Measurements from ENCODE around the gene CDK17.
"Not testable (repeated sequence)": the region's sequence is repeated elsewhere in the genome, so short reads cannot be mapped to it uniquely, and the experiment has no call there.

The CDK17 gene

DNA sequence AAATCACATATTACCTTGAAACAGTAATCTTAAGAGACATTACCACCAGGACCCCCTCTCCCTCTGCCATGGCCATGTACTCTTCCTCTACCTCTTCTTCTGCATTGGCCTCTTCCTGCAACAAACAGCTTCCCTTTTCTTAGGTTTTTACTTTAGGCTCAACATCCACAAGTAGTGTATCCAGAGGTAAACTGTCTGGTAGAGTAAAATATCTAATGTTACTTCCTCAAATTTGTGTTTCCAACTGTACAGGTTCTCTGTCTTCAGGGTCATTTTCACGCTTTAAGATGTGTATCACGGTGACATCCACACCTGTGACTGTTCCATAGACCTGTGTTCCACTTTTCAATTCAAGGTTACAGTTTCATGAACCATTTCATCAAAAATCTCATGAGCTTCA is 13.4 kb downstream of the CDK17 start:
- no peak for DNase-seq (ENCODE audit: low read depth, low spot score)
- H3K36me3 ChIP-seq (ENCODE audit: insufficient read depth, insufficient read length, low read length), result no peaks in the 10 kb centered on the region
- H3K4me1 ChIP-seq (ENCODE audit: insufficient read depth, insufficient read length), result no peaks in the 10 kb centered on the region

DNA sequence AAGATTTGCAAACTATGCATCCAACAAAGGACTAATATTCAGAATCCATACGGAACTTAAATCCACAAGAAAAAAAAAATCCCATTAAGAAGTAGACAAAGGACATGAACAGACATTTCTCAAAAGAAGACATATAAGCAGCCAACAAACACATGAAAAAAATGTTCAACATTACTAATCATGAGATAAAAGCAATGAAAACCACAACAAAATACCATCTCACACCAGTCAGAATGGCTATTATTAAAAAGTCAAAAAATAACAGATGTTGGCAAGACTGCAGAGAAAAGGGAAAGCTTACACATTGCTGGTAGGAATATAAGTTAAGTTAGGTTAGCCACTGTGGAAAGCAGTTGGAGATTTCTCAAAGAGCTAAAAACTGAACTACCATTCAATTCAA is 16.2 kb downstream of the CDK17 start:
- Histone ChIP-seq H3K36me3 (ENCODE audit: insufficient read depth, insufficient read length, low read length) (no peaks in the 10 kb centered on the region), H3K9me3 (ENCODE audit: insufficient read depth, low read length) (peaks cover 6% of the 10 kb centered on the region; the same call in 1 of the 2 replicates), H3K9ac (ENCODE audit: insufficient read length, low read depth) (no peak overlapping the region), H3K27me3 (ENCODE audit: insufficient read depth, insufficient read length) (no peaks in the 10 kb centered on the region), H3K4me3 (ENCODE audit: insufficient read length, low read depth) (no peak overlapping the region), H3K4me1 (ENCODE audit: insufficient read depth, insufficient read length) (no peaks in the 10 kb centered on the region)
- DNase-seq (ENCODE audit: low read depth, low spot score), result no peak
- TF ChIP-seq SUZ12 (IDR thresholded peaks at IDR 0.05; ENCODE audit: extremely low read depth, insufficient read depth, insufficient read length) (no peak), ZNF274 (IDR thresholded peaks at IDR 0.05; ENCODE audit: low read depth, low read length) (no peak), YY1 (IDR thresholded peaks at IDR 0.05; ENCODE audit: insufficient read depth, insufficient read length) (no peak)

More for the DNA sequence above, 13.4 kb downstream of the CDK17 start:
- Histone ChIP-seq H3K9ac (ENCODE audit: insufficient read length, low read depth) (no peak overlapping the region), H3K9me3 (ENCODE audit: insufficient read depth, low read length) (no peaks in the 10 kb centered on the region), H3K27me3 (ENCODE audit: insufficient read depth, insufficient read length) (no peaks in the 10 kb centered on the region), H3K4me3 (ENCODE audit: insufficient read length, low read depth) (no peak overlapping the region)
- TF ChIP-seq YY1 (IDR thresholded peaks at IDR 0.05; ENCODE audit: insufficient read depth, insufficient read length) (no peak), SUZ12 (IDR thresholded peaks at IDR 0.05; ENCODE audit: extremely low read depth, insufficient read depth, insufficient read length) (no peak)

DNA sequence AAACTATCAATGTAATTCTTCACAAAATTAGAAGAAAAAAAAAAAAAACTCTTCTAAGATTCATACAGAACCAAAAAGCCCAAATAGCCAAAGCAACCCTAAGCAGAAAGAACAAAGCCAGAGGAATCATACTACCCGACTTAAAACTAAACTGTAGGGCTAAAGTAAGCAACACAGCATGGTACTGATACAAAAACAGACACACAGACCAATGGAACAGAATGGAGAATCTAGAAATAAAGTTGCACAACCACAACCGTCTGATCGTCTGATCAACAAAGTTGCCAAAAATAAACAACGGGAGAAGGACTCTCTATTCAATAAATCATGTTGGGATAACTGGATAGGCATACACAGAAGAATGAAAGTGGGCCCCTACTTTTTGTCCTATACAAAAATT is 16.9 kb downstream of the CDK17 start:
- TF ChIP-seq SUZ12 (IDR thresholded peaks at IDR 0.05; ENCODE audit: extremely low read depth, insufficient read depth, insufficient read length), result no peak
- TF ChIP-seq ZNF274 (IDR thresholded peaks at IDR 0.05; ENCODE audit: low read depth, low read length), result no peak
- TF ChIP-seq YY1 (IDR thresholded peaks at IDR 0.05; ENCODE audit: insufficient read depth, insufficient read length), result no peak
- no peaks in the 10 kb centered on the region for H3K36me3 ChIP-seq (ENCODE audit: insufficient read depth, insufficient read length, low read length)
- H3K9ac ChIP-seq (ENCODE audit: insufficient read length, low read depth), result no peak overlapping the region
- no peaks in the 10 kb centered on the region for H3K27me3 ChIP-seq (ENCODE audit: insufficient read depth, insufficient read length)
- peaks cover 11% of the 10 kb centered on the region for H3K9me3 ChIP-seq (ENCODE audit: insufficient read depth, low read length)
- no peak overlapping the region for H3K4me3 ChIP-seq (ENCODE audit: insufficient read length, low read depth)
- H3K4me1 ChIP-seq (ENCODE audit: insufficient read depth, insufficient read length), result no peaks in the 10 kb centered on the region
- no peak for DNase-seq (ENCODE audit: low read depth, low spot score)

DNA sequence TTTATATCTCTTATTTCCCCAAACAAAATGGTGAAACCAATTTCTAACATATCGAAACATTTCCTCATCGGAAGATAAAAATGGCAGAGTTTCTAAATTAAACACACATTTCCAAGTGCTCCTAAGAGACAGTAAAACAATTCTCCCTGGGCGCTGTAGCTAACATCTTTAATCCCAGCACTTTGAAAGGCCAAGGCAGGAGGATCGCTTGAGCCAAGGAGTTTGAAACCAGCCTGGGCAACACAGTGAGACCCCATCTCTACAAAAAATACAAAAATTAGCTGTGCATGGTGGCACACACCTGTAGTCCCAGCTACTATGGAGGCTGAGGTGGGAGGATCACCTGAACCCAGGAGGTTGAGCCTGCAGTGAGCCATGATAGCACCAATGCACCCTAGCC is 20.5 kb downstream of the CDK17 start:
- H3K4me1 ChIP-seq (ENCODE audit: insufficient read depth, insufficient read length), result not testable (repeated sequence)

DNA sequence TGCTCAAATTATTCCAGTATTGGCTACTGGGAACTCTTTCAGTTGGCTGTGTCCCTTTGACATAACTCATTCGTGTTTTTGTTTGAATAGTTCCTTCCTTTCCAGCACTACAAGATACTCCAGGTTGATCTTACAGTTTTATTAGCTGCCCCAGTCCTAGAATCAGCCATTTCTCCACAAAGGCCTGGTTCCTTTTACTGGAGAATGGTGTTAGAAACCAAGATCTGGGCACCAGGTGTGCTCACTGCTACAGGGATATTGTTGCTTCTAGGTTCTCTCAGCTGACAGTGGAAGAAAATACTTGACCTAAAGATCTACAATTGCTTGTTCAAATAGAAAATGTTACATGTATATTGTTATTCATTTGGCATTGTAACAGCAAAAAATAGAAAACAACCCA is 21.9 kb downstream of the CDK17 start:
- Histone ChIP-seq H3K36me3 (ENCODE audit: insufficient read depth, insufficient read length, low read length) (no peaks in the 10 kb centered on the region), H3K27me3 (ENCODE audit: insufficient read depth, insufficient read length) (no peaks in the 10 kb centered on the region), H3K4me3 (ENCODE audit: insufficient read length, low read depth) (no peak overlapping the region), H3K4me1 (ENCODE audit: insufficient read depth, insufficient read length) (no peaks in the 10 kb centered on the region), H3K9ac (ENCODE audit: insufficient read length, low read depth) (no peak overlapping the region), H3K9me3 (ENCODE audit: insufficient read depth, low read length) (peaks cover 12% of the 10 kb centered on the region)
- no peak for TF ChIP-seq ZNF274 (IDR thresholded peaks at IDR 0.05; ENCODE audit: low read depth, low read length)
- no peak for TF ChIP-seq SUZ12 (IDR thresholded peaks at IDR 0.05; ENCODE audit: extremely low read depth, insufficient read depth, insufficient read length)
- TF ChIP-seq YY1 (IDR thresholded peaks at IDR 0.05; ENCODE audit: insufficient read depth, insufficient read length), result no peak
- DNase-seq (ENCODE audit: low read depth, low spot score), result no peak

More for the DNA sequence above, 20.5 kb downstream of the CDK17 start:
- not testable (repeated sequence) for DNase-seq (ENCODE audit: low read depth, low spot score); H3K36me3 ChIP-seq (ENCODE audit: insufficient read depth, insufficient read length, low read length); H3K4me3 ChIP-seq (ENCODE audit: insufficient read length, low read depth); H3K9ac ChIP-seq (ENCODE audit: insufficient read length, low read depth); H3K27me3 ChIP-seq (ENCODE audit: insufficient read depth, insufficient read length)
- H3K9me3 ChIP-seq (ENCODE audit: insufficient read depth, low read length), result peaks cover 12% of the 10 kb centered on the region

DNA sequence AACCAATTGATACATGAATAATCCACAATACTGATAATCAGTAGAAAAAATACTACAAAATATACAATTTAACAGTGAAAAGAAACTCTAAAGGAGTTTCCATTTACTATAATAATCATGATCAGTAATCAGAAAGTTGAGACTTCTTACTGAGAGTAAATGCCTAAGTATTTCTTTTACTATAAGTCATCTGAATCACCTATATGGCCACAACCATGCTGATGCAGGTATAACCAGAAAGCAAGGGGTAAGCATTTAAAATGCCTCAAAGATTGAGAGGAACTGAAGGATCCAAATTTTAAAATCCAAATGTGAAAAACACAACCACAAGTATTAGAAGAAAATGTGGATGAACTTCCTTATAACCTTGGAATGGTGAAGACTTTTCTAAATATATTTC is 23.4 kb downstream of the CDK17 start:
- no peak overlapping the region for H3K4me3 ChIP-seq (ENCODE audit: insufficient read length, low read depth)
- H3K4me1 ChIP-seq (ENCODE audit: insufficient read depth, insufficient read length), result no peaks in the 10 kb centered on the region
- TF ChIP-seq YY1 (IDR thresholded peaks at IDR 0.05; ENCODE audit: insufficient read depth, insufficient read length) (no peak), SUZ12 (IDR thresholded peaks at IDR 0.05; ENCODE audit: extremely low read depth, insufficient read depth, insufficient read length) (no peak), ZNF274 (IDR thresholded peaks at IDR 0.05; ENCODE audit: low read depth, low read length) (no peak)
- H3K27me3 ChIP-seq (ENCODE audit: insufficient read depth, insufficient read length), result no peaks in the 10 kb centered on the region
- no peak for DNase-seq (ENCODE audit: low read depth, low spot score)
- H3K9me3 ChIP-seq (ENCODE audit: insufficient read depth, low read length), result peaks cover 12% of the 10 kb centered on the region
- no peaks in the 10 kb centered on the region for H3K36me3 ChIP-seq (ENCODE audit: insufficient read depth, insufficient read length, low read length)
- H3K9ac ChIP-seq (ENCODE audit: insufficient read length, low read depth), result no peak overlapping the region

DNA sequence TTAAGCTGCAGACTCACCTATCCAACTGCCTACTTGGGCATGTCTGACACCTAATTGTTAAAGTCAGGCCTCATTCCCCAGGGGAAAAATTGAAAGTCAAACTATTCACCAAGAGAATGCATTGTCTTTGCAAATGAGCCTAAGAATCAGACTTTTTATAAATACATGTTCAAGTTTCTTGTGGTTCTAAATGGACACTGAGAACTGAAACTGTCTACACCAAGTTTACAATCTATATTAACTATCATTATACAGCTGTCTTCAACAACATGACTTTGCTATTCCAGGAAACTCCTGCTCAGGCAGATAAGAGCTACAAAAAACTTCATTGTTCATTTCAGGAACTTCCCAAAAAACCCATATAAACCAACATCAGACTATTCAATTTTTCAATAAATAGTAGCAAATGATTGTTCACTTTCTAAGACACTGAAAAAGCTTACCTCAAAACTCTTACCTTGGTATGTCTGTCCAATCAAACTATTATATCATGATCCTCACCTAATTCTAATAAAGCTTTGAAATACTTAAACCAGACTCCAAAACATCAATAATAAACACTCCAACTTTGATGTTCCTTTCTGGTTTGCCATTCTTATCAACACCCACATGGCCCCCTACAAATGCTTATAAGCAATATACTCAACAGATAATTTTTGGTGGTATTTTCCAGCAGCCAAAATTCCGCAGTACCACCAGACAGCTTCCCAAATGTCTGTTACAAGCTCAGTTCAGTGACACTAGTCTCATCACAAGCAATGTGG is 24.2 kb downstream of the CDK17 start:
- no peak for DNase-seq (ENCODE audit: low read depth, low spot score)
- Histone ChIP-seq H3K9me3 (ENCODE audit: insufficient read depth, low read length) (peaks cover 12% of the 10 kb centered on the region), H3K9ac (ENCODE audit: insufficient read length, low read depth) (no peak overlapping the region), H3K4me3 (ENCODE audit: insufficient read length, low read depth) (no peak overlapping the region), H3K36me3 (ENCODE audit: insufficient read depth, insufficient read length, low read length) (no peaks in the 10 kb centered on the region), H3K27me3 (ENCODE audit: insufficient read depth, insufficient read length) (no peaks in the 10 kb centered on the region), H3K4me1 (ENCODE audit: insufficient read depth, insufficient read length) (no peaks in the 10 kb centered on the region)
- no peak for TF ChIP-seq ZNF274 (IDR thresholded peaks at IDR 0.05; ENCODE audit: low read depth, low read length)
- no peak for TF ChIP-seq YY1 (IDR thresholded peaks at IDR 0.05; ENCODE audit: insufficient read depth, insufficient read length)
- TF ChIP-seq SUZ12 (IDR thresholded peaks at IDR 0.05; ENCODE audit: extremely low read depth, insufficient read depth, insufficient read length), result no peak

Measured in NT2/D1 (cell line).